ENCODE results near the gene CAMTA1. TPM values are rescaled to one million over a fixed set of nuclear protein-coding genes. Genes with fewer than 3 reads are reported as not detected.

The CAMTA1 gene
- total RNA-seq, 1 donor from 2014 or later: 30.6 TPM

DNA sequence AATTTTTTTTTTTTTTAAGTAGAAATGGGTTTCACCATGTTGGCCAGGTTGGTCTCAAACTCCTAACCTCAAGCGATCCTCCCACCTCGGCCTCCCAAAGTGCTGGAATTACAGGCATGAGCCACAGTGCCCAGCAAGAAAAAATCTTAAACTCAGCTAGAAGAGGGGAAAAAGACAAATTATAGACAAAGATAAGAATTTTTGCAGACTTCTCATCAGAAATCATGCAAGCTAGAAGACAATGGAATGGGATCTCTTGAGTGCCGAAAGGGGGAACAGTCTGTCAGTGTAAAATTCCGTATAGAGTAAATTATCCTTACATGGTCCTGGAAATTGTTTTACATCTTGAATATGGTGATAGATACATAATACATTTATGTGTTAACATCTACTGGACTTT lies 294.4 kb downstream of the CAMTA1 start:
- DNase-seq: no peak

- DNase-seq: no peak
Measured at GRCh38 chr1:7084232-7084894, 299.1 kb downstream of the CAMTA1 start.

GRCh38 chr1:7085521-7085920 lies 300.3 kb downstream of the CAMTA1 start:
- no peak for DNase-seq

DNA sequence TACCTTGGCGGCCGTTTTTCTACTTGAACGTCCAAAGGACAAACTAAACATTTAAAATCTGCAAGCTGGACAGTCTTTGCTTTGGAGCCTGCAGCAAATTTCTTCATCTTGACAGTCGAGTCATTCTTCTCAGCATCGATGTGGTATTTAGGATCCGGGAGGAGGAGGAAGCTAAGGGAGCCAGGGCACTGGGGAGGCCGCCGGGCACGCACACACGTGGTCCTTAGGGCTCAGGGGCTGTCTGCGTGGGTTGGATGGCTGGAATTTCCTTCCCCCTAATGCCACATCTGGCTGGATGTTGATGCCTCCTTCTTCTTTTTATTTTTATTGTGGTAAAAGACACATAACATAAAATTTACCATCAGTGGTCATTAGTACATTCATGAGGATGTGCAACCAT lies 300.9 kb downstream of the CAMTA1 start:
- DNase-seq: no peak

DNA sequence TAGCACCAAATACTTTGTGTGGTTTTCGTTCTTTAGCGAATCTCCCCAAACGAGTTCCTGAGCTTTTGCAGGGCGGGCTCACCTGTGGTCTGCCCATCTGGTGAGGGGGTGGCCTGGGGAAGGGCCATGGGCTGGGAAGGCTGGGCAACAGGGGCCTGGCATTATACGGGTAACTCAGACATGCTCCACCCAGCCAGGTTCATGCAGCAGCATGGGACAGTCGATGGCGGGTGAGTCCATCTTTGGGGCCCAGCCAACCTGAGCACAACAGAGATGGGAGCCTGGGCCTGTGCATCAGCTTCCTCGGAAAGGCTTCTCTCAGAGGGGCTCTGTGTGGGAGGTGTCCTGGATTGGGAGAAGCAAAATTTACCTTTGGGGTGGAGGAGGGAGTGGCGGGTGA lies 302.6 kb downstream of the CAMTA1 start:
- no peak for DNase-seq

GRCh38 chr1:7089497-7089896 lies 304.2 kb downstream of the CAMTA1 start:
- no peak for DNase-seq

GRCh38 chr1:7093297-7093696 lies 308.0 kb downstream of the CAMTA1 start:
- no peak for DNase-seq

- DNase-seq: no peak
Measured at GRCh38 chr1:7094086-7094485, 308.8 kb downstream of the CAMTA1 start.

DNA sequence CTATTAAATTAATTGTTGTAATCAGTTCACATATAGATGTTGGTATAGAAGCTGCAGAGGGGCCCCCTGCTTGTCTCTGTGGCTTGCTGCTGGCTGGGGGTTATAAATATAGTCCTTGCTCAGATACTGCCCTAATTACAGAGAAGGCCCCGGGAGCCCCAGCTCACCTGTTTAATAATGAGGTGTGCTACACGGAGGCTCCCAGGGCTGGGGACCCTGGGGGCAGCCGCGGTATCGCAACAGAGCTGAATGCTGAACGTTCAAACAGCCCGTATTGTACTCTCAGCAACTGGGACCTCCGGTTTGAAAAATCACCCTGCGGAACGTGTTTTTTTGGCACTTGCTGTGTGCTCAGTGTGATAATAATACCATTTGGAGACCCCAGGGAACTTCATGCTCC lies 309.3 kb downstream of the CAMTA1 start:
- DNase-seq: no peak

GRCh38 chr1:7095343-7095964 lies 310.2 kb downstream of the CAMTA1 start:
- no peak for DNase-seq

GRCh38 chr1:7097938-7098592 lies 312.8 kb downstream of the CAMTA1 start:
- no peak for DNase-seq

- DNase-seq: no peak
Measured at GRCh38 chr1:7098641-7099040, 313.4 kb downstream of the CAMTA1 start.

DNA sequence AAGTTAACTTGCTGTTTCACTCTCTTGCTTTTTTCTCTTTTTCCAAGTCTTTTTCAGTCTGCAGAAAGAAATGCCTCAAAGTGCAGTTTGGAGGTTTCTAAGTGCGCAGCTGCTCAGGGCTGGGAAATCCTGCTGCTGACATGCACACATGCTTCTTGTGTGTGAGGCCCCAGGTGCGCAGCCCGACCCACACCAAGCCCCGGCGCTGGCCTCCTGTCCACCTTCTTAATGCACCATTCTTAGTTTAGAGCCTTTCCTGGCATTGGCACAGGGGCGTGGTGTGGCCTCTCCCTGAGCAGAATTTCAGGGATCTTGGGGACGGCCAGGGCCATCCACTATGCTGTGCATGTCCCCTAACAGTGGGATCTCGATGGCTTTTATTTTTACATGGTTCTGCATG lies 315.2 kb downstream of the CAMTA1 start:
- no peak for DNase-seq

DNA sequence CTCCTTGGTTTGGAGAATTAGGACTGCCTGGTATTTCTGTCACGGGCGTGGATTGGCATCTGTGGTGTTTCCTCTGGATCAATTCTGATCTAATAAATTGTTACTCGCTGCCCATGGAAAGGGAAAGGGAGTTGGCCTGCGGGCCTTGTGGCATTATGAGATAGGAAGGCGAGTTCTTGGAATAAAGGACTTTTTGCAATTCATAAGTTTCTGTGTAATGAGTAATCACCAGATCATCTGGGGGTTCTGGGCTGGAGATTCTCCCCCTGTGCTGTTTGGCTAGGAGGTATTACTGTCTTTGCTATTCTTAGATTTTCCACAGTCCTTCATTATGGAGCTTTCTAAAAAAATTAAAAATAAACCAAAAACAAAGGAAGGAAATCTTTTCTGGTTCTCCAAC lies 315.9 kb downstream of the CAMTA1 start:
- no peak for DNase-seq

DNA sequence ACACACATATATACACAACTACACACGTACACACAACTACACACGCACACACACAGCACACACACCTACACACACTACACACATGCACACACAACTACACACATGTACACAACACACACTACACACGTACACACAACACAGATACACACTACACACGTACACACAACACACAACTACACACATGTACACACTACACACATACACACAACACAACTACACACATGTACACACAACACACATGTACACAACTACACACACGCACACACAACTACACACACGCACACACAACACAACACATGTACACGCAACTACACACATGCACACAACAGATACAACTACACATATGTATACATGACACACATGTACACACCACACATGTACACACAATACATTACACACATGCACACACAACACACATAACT lies 318.1 kb downstream of the CAMTA1 start:
- no peak for DNase-seq

GRCh38 chr1:7103874-7104273 lies 318.6 kb downstream of the CAMTA1 start:
- no peak for DNase-seq

GRCh38 chr1:7104339-7104738 lies 319.1 kb downstream of the CAMTA1 start:
- DNase-seq: no peak

GRCh38 chr1:7105269-7105668 lies 320.0 kb downstream of the CAMTA1 start:
- no peak for DNase-seq

GRCh38 chr1:7106442-7107108 lies 321.3 kb downstream of the CAMTA1 start:
- no peak for DNase-seq

- DNase-seq: no peak
Measured at GRCh38 chr1:7107109-7107830, 322.0 kb downstream of the CAMTA1 start.

DNA sequence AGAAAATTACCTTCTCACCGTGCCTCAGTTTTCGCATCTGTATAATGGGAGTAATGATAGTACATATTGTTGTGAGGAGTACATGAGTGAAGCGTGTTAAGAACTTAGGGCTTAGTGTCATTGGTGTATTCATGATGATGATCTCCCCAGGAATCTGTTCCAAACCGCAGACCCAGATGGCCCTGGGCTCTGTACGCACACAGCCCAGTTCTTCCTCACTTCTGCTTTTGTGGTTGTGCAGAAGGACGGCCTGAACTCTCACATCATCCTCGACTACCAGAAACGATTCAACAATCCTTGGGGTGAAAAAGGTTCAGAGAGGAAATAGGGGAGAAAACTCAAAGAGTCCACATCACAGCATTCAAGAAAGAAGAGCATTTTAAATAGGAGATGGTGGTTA lies 323.0 kb downstream of the CAMTA1 start:
- no peak for DNase-seq

GRCh38 chr1:7109901-7110300 lies 324.6 kb downstream of the CAMTA1 start:
- DNase-seq: no peak

- DNase-seq: no peak
Measured at GRCh38 chr1:7110321-7110720, 325.1 kb downstream of the CAMTA1 start.

Data from skin of body (tissue), 2 donors.